H1 (cell line): Measurements from ENCODE around the gene EFCAB8. TPM values are rescaled to one million over a fixed set of nuclear protein-coding genes. Genes with fewer than 3 reads are reported as not detected.

Experiments
- ASH2L ChIP-seq: fragments of 200-600, 300-600 bp; sonication (generic); IDR thresholded peaks from one replicate; pipeline ENCODE4 v1.7.1; 2017; ENCODE audit warnings: low read length
- BCL11A ChIP-seq, 2 experiments: IDR thresholded peaks; one replicate each; pipeline ENCODE4 v1.6.1; 2011; ENCODE audit warnings: low read depth in 2 of 2, low read length in 2 of 2, mild to moderate bottlenecking in 2 of 2
- CHD2 ChIP-seq: IDR thresholded peaks from 2 replicates; pipeline ENCODE4 v1.6.1; 2012; ENCODE audit warnings: low read length, improper control_type of control experiment
- FOSL1 ChIP-seq: IDR thresholded peaks from 2 replicates; pipeline ENCODE4 v1.6.1; 2011; ENCODE audit warnings: mild to moderate bottlenecking, low read depth, low read length, moderate library complexity; ENCODE audit not compliant: insufficient read depth
- GABPA ChIP-seq: IDR thresholded peaks from 2 replicates; pipeline ENCODE4 v1.6.1; 2011; ENCODE audit warnings: mild to moderate bottlenecking, low read length, moderate library complexity, borderline replicate concordance; ENCODE audit not compliant: insufficient read depth
- KDM5A ChIP-seq: fragments of 200-600 bp; IDR thresholded peaks from 2 replicates; pipeline ENCODE4 v1.7.1; 2012; ENCODE audit warnings: mild to moderate bottlenecking, low read length, inconsistent platforms, mixed read lengths
- NRF1 ChIP-seq: IDR thresholded peaks from 2 replicates; pipeline ENCODE4 v1.6.1; 2011; ENCODE audit warnings: mild to moderate bottlenecking, low read depth, low read length, improper control_type of control experiment
- ZNF274 ChIP-seq: IDR thresholded peaks from 2 replicates; pipeline ENCODE4 v1.7.0; 2012; ENCODE audit warnings: low read length, borderline replicate concordance; ENCODE audit errors: extremely low read depth
- polyA plus RNA-seq, 7 experiments: library from polyadenylated mRNA; depleted of rRNA in 3 of 7; stranded (reverse) in 5 of 7; unstranded in 2 of 7; fragments of >200 nt in 5 of 7; fragments of 200-250 nt in 2 of 7; gene quantifications; 1 replicate in 5 of 7; 2 replicates in 1 of 7; 4 replicates in 1 of 7; pipeline versions ENCODE4 v1.2.1 to v1.2.3, GENCODE V29; 2011 to 2013; ENCODE audit warnings: missing spikeins in 2 of 7, mixed read lengths in 2 of 7
- total RNA-seq: library from RNA; stranded (reverse); fragmentation: NEBNext Ultra II Directional; extraction: Animal tissue kit (Norgen Biotek cat#: 25700); gene quantifications from 2 replicates; pipeline ENCODE4 v1.2.1, GENCODE V29; 2021
- TF ChIP-seq, protein P1 (sequence below): fragments of 300-600 bp; sonication (generic); IDR thresholded peaks from 2 replicates; pipeline ENCODE4 v1.7.1; 2012; ENCODE audit warnings: low read length, moderate library complexity, mild to moderate bottlenecking, inconsistent platforms; ENCODE audit not compliant: insufficient replicate concordance
- TF ChIP-seq, protein P2 (sequence below): IDR thresholded peaks from 2 replicates; pipeline ENCODE4 v1.6.1; 2012; ENCODE audit warnings: inconsistent platforms

Gene EFCAB8
- total and polyA plus RNA-seq, 2 of the 8 experiments (the other 6 are each of a cell fraction or from before 2014, with no cell fraction given) = 0.06 to 0.20 TPM

DNA sequence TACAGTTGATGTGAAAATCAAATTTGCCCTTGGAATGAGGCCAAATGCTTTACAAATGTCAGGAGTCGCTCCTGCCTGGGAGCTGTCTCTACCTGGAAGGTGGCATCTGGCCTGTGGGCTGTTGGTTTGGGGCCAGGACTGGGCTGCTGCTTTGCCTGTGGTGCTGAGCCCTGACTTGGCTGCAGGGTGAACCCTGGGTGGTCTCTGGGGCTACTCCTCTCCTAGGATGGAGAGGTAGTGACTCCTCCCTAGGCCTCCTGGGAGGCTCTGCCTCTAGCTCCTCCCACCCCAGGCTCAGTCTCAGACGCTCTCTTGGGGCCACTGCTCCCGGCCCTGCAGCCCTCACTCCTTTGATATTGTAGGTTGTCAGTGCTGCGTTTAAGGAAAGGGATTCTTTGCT lies 47.5 kb downstream of the EFCAB8 start (continued):
- TF ChIP-seq, protein P1, sequence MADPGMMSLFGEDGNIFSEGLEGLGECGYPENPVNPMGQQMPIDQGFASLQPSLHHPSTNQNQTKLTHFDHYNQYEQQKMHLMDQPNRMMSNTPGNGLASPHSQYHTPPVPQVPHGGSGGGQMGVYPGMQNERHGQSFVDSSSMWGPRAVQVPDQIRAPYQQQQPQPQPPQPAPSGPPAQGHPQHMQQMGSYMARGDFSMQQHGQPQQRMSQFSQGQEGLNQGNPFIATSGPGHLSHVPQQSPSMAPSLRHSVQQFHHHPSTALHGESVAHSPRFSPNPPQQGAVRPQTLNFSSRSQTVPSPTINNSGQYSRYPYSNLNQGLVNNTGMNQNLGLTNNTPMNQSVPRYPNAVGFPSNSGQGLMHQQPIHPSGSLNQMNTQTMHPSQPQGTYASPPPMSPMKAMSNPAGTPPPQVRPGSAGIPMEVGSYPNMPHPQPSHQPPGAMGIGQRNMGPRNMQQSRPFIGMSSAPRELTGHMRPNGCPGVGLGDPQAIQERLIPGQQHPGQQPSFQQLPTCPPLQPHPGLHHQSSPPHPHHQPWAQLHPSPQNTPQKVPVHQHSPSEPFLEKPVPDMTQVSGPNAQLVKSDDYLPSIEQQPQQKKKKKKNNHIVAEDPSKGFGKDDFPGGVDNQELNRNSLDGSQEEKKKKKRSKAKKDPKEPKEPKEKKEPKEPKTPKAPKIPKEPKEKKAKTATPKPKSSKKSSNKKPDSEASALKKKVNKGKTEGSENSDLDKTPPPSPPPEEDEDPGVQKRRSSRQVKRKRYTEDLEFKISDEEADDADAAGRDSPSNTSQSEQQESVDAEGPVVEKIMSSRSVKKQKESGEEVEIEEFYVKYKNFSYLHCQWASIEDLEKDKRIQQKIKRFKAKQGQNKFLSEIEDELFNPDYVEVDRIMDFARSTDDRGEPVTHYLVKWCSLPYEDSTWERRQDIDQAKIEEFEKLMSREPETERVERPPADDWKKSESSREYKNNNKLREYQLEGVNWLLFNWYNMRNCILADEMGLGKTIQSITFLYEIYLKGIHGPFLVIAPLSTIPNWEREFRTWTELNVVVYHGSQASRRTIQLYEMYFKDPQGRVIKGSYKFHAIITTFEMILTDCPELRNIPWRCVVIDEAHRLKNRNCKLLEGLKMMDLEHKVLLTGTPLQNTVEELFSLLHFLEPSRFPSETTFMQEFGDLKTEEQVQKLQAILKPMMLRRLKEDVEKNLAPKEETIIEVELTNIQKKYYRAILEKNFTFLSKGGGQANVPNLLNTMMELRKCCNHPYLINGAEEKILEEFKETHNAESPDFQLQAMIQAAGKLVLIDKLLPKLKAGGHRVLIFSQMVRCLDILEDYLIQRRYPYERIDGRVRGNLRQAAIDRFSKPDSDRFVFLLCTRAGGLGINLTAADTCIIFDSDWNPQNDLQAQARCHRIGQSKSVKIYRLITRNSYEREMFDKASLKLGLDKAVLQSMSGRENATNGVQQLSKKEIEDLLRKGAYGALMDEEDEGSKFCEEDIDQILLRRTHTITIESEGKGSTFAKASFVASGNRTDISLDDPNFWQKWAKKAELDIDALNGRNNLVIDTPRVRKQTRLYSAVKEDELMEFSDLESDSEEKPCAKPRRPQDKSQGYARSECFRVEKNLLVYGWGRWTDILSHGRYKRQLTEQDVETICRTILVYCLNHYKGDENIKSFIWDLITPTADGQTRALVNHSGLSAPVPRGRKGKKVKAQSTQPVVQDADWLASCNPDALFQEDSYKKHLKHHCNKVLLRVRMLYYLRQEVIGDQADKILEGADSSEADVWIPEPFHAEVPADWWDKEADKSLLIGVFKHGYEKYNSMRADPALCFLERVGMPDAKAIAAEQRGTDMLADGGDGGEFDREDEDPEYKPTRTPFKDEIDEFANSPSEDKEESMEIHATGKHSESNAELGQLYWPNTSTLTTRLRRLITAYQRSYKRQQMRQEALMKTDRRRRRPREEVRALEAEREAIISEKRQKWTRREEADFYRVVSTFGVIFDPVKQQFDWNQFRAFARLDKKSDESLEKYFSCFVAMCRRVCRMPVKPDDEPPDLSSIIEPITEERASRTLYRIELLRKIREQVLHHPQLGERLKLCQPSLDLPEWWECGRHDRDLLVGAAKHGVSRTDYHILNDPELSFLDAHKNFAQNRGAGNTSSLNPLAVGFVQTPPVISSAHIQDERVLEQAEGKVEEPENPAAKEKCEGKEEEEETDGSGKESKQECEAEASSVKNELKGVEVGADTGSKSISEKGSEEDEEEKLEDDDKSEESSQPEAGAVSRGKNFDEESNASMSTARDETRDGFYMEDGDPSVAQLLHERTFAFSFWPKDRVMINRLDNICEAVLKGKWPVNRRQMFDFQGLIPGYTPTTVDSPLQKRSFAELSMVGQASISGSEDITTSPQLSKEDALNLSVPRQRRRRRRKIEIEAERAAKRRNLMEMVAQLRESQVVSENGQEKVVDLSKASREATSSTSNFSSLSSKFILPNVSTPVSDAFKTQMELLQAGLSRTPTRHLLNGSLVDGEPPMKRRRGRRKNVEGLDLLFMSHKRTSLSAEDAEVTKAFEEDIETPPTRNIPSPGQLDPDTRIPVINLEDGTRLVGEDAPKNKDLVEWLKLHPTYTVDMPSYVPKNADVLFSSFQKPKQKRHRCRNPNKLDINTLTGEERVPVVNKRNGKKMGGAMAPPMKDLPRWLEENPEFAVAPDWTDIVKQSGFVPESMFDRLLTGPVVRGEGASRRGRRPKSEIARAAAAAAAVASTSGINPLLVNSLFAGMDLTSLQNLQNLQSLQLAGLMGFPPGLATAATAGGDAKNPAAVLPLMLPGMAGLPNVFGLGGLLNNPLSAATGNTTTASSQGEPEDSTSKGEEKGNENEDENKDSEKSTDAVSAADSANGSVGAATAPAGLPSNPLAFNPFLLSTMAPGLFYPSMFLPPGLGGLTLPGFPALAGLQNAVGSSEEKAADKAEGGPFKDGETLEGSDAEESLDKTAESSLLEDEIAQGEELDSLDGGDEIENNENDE = no peak
- TF ChIP-seq CHD2 (no peak), NRF1 (no peak), ZNF274 (no peak), BCL11A (IDR thresholded peaks at IDR 0.05; ENCODE audit: low read depth in 2 of 2, low read length in 2 of 2) (no peak), GABPA (no peak), FOSL1 (no peak), KDM5A (no peak), ASH2L (no peak)
- TF ChIP-seq, protein P2, sequence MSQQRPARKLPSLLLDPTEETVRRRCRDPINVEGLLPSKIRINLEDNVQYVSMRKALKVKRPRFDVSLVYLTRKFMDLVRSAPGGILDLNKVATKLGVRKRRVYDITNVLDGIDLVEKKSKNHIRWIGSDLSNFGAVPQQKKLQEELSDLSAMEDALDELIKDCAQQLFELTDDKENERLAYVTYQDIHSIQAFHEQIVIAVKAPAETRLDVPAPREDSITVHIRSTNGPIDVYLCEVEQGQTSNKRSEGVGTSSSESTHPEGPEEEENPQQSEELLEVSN = no peak
